Retinal pigment epithelial cell (primary cell): ENCODE measurements around the gene SLC13A3.

Experiments
- DNase-seq: peaks from one replicate; pipeline ENCODE4 v3.0.0-alpha.2; 2010; ENCODE audit warnings: low read depth
- H3K4me3 ChIP-seq: 2 replicates; pipeline ENCODE4 v1.5.1; 2011; ENCODE audit warnings: mild to moderate bottlenecking, low read length, control low read depth, moderate library complexity
- TF ChIP-seq, protein P1 (sequence below): conservative IDR thresholded peaks from 2 replicates; pipeline ENCODE4 v1.5.1; 2011; ENCODE audit warnings: low read depth, low read length, control low read depth, inconsistent platforms

SLC13A3 gene

DNA sequence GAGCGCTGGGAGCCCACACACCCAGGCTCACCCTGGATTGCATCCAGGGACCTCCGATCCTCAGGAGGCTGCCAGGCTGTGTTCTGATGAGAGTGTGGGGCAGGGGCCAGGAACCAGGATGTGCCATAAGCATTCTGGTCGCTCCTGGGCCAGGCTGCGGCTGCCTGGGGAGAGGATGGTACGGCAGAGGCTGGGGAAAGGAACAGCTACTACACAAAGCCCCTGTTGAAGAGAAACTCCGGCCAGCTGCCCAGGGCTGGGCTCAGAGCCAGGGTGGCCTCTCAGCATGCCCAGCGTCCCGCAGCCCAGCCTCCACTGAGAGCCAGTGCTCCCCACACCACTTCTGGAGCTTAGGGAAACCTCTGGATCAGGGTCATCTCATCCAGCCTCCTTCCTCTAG lies 79.1 kb downstream of the SLC13A3 start:
- H3K4me3 ChIP-seq, result no peak overlapping the region
- TF ChIP-seq, protein P1, sequence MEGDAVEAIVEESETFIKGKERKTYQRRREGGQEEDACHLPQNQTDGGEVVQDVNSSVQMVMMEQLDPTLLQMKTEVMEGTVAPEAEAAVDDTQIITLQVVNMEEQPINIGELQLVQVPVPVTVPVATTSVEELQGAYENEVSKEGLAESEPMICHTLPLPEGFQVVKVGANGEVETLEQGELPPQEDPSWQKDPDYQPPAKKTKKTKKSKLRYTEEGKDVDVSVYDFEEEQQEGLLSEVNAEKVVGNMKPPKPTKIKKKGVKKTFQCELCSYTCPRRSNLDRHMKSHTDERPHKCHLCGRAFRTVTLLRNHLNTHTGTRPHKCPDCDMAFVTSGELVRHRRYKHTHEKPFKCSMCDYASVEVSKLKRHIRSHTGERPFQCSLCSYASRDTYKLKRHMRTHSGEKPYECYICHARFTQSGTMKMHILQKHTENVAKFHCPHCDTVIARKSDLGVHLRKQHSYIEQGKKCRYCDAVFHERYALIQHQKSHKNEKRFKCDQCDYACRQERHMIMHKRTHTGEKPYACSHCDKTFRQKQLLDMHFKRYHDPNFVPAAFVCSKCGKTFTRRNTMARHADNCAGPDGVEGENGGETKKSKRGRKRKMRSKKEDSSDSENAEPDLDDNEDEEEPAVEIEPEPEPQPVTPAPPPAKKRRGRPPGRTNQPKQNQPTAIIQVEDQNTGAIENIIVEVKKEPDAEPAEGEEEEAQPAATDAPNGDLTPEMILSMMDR, result no peak
- DNase-seq, result no peak

- H3K4me3 ChIP-seq, result no peak overlapping the region
- TF ChIP-seq, protein P1, result no peak
- DNase-seq, result no peak
Measured at GRCh38 chr20:46571418-46571817, 79.8 kb downstream of the SLC13A3 start.

DNA sequence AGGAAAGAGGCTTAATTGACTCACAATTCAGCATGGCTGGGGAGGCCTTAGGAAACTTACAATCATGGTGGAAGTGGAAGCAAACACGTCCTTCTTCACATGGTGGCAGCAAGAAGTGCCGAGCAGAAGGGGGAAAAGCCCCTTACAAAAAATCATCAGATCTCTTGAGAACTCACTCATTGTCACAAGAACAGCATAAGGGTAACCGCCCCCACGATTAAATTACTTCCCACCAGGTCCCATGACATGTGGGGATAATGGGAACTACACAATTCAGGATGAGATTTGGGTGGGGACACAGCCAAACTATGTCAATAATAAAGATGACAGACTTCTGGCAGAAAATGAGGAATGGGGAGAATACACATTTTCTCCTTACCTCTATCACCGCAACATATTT lies 80.3 kb downstream of the SLC13A3 start:
- H3K4me3 ChIP-seq, result no peak overlapping the region
- no peak for DNase-seq
- TF ChIP-seq, protein P1, result no peak

GRCh38 chr20:46569961-46570360 lies 81.3 kb downstream of the SLC13A3 start:
- no peak overlapping the region for H3K4me3 ChIP-seq
- TF ChIP-seq, protein P1, result no peak
- no peak for DNase-seq

DNA sequence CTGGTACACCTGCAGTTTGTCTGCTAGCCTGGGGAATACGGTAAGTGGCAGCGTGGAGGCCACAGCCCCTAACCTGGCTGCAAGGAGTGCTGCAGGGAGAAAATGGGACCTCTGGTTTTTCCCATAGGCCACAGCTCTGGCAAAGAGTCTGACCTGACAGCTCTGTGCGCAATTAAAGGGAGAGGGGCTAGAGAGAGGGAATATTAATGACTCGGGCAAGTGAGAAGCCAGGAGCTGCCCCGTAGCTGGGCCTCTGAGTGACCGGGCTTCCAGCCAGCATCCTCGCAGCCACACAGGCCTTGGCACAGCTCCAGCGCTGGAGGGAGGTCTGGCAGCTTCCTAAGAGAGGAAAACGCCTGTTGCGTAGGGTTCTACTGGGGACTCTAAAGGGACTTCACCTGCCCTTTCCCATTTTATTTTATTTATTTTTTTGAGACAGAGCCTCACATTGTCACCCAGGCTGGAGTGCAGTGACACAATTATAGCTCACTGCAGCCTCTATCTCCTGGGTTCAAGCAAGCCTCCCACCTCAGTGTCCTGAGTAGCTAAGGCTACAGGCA lies 82.6 kb downstream of the SLC13A3 start:
- no peak for DNase-seq
- TF ChIP-seq, protein P1, result no peak
- no peak overlapping the region for H3K4me3 ChIP-seq

DNA sequence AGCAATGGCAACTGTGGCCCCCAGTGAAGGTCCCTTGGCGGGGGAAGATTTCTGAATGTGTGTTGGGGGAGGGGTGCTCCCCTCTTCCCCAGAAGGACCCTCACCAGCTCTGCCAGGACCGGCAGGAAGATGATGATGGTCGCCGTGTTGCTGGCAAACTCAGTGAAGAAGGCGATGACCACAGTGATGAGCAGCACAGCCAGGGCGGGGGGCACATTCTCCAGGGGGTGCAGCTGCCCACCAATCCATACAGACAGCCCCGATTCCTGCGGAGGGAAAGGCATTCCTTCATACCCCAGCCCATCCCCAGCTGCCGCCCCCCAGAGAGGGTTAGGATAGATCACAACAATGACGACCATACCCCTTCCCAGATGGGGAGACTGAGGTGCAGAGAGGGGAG lies 85.1 kb downstream of the SLC13A3 start:
- TF ChIP-seq, protein P1, result no peak
- DNase-seq, result no peak
- H3K4me3 ChIP-seq, result no peak overlapping the region

DNA sequence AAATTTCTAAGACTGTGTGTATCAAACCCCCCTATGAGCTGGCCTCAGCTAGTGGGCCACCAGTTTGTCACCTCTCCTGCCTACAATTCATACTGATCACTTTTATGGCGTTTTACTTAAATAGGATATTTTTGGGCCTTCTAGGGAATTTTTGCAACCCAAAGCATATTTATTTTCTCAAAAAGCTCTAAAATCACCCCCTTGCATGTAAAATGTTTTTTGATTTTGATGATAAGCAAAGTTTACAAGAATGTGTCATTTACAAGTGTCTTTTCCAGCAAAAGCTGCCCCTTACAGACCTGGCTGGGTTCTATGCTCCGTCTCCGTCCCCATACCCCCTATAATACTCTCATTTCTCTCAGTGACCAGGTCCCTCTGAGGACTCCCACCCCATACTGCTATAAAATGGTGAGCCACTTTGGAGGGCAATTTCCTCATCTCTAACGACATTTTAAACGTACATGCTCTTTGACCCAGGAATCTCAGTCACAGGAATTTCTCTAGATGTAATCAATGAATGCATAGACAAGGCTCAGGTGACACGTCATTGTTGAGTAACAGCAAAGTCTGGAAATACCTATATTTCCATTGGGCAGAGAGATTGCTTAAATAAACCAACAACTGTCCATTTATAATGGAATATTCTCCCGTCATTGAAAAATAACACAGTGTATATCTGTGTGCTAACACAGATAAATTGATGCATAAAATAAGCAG lies 86.9 kb downstream of the SLC13A3 start:
- DNase-seq, result no peak
- TF ChIP-seq, protein P1, result no peak
- H3K4me3 ChIP-seq, result no peak overlapping the region
